Measurements from ENCODE around the gene MYCN.

- TF ChIP-seq, protein P1, sequence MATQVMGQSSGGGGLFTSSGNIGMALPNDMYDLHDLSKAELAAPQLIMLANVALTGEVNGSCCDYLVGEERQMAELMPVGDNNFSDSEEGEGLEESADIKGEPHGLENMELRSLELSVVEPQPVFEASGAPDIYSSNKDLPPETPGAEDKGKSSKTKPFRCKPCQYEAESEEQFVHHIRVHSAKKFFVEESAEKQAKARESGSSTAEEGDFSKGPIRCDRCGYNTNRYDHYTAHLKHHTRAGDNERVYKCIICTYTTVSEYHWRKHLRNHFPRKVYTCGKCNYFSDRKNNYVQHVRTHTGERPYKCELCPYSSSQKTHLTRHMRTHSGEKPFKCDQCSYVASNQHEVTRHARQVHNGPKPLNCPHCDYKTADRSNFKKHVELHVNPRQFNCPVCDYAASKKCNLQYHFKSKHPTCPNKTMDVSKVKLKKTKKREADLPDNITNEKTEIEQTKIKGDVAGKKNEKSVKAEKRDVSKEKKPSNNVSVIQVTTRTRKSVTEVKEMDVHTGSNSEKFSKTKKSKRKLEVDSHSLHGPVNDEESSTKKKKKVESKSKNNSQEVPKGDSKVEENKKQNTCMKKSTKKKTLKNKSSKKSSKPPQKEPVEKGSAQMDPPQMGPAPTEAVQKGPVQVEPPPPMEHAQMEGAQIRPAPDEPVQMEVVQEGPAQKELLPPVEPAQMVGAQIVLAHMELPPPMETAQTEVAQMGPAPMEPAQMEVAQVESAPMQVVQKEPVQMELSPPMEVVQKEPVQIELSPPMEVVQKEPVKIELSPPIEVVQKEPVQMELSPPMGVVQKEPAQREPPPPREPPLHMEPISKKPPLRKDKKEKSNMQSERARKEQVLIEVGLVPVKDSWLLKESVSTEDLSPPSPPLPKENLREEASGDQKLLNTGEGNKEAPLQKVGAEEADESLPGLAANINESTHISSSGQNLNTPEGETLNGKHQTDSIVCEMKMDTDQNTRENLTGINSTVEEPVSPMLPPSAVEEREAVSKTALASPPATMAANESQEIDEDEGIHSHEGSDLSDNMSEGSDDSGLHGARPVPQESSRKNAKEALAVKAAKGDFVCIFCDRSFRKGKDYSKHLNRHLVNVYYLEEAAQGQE (IDR thresholded peaks at IDR 0.05; ENCODE audit: low read depth, low read length) = no peak
- no peak for TF ChIP-seq GABPA (IDR thresholded peaks at IDR 0.05; ENCODE audit: low read depth)
Observed at GRCh38 chr2:15986644-15987043, 46.3 kb downstream of the MYCN start.
